HL-60 (cell line): Measurements from ENCODE around the gene RPA1.

ENCODE experiments used
- POLR2AphosphoS5 ChIP-seq: IDR thresholded peaks from 2 replicates; pipeline ENCODE4 v1.6.1; 2012; ENCODE audit warnings: low read depth
- TF ChIP-seq, protein P1 (sequence below): IDR thresholded peaks from one replicate; pipeline ENCODE4 v1.5.1; 2011; ENCODE audit warnings: low read length, control low read depth, inconsistent platforms; ENCODE audit not compliant: insufficient read depth

DNA sequence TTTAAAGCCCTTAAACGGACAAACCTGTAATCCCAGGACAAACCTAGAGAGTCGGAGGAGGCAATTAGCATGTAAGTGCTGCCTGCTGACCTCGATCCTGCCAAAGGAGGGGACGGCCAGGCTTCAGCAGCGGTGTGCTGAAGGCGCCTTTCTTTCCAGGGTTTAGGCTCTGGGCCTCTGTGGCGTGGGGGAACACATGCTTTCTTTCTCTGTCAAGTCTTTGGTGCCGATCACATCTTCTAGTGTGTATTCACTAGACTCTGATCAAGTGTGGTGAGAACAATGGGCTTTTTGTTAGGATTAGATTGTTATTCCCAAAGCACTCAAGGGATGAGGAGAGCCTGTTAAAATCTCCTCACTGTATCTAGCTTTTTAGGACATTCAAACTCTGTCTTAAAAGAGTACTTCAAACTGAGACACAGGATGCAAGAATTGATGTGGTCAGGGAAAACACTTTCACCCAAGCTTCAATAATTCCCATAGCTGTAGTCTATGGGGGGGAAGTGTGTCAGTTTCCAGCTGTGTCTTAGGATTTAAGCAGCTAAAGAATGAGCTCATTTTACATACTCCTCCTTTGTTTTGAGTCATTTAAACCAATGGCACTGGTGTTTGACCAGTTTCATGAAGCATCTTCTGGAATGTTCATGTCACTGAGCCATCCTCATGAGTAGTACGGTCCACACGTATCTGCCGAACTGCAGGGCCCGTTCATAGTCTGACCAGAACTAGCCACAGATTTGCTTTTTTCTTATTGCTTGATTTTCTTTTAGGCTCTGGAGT, 51.2 kb downstream of the RPA1 start:
- TF ChIP-seq, protein P1, sequence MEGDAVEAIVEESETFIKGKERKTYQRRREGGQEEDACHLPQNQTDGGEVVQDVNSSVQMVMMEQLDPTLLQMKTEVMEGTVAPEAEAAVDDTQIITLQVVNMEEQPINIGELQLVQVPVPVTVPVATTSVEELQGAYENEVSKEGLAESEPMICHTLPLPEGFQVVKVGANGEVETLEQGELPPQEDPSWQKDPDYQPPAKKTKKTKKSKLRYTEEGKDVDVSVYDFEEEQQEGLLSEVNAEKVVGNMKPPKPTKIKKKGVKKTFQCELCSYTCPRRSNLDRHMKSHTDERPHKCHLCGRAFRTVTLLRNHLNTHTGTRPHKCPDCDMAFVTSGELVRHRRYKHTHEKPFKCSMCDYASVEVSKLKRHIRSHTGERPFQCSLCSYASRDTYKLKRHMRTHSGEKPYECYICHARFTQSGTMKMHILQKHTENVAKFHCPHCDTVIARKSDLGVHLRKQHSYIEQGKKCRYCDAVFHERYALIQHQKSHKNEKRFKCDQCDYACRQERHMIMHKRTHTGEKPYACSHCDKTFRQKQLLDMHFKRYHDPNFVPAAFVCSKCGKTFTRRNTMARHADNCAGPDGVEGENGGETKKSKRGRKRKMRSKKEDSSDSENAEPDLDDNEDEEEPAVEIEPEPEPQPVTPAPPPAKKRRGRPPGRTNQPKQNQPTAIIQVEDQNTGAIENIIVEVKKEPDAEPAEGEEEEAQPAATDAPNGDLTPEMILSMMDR: no peak
- no peak for TF ChIP-seq POLR2AphosphoS5
